ENCODE measurements around the gene SUSD1.
A peak's percentile ranks its signal among the peaks of the same experiment; 100 is the strongest.

SUSD1 gene

GRCh38 chr9:112032743-112033142 lies 142.4 kb downstream of the SUSD1 start:
- Histone ChIP-seq H3K36me3 (ENCODE audit: low read length) (no peaks in the 10 kb centered on the region), H3K4me2 (ENCODE audit: low read depth, low read length, poor library complexity, severe bottlenecking) (peak overlapping the region; percentile 83), H3K9me2 (replicated peaks; ENCODE audit: insufficient read depth, low read length) (no peaks in the 10 kb centered on the region), H3K27ac (ENCODE audit: low read depth, low read length) (peak overlapping the region; percentile 97), H3F3A (ENCODE audit: insufficient read depth) (peaks cover 91% of the 10 kb centered on the region), H4K20me1 (ENCODE audit: low read depth, low read length) (no peaks in the 10 kb centered on the region), H2AFZ (ENCODE audit: low read depth, low read length, severe bottlenecking) (no peak overlapping the region), H3K9me3 (ENCODE audit: insufficient read depth, low read length) (no peaks in the 10 kb centered on the region), H3K79me2 (ENCODE audit: insufficient read depth, low read length) (no peaks in the 10 kb centered on the region), H3K4me3 (ENCODE audit: insufficient read depth, low read length, poor library complexity, severe bottlenecking) (peak overlapping the region; percentile 12), H3K27me3 (ENCODE audit: low read length) (no peaks in the 10 kb centered on the region), H3K9ac (ENCODE audit: low read length) (peak overlapping the region; percentile 50)
- TF ChIP-seq EZH2phosphoT487 (conservative IDR thresholded peaks at IDR 0.05; ENCODE audit: low read length), result no peak
- no peak for TF ChIP-seq CTCF (IDR thresholded peaks at IDR 0.05; ENCODE audit: insufficient read depth, low read length, poor library complexity, severe bottlenecking)

- Histone ChIP-seq H3K9me3 (ENCODE audit: insufficient read depth, low read length) (no peaks in the 10 kb centered on the region), H3K27ac (ENCODE audit: low read depth, low read length) (peak overlapping the region; percentile 97), H2AFZ (ENCODE audit: low read depth, low read length, severe bottlenecking) (peak overlapping the region; percentile 21), H3K4me2 (ENCODE audit: low read depth, low read length, poor library complexity, severe bottlenecking) (peak overlapping the region; percentile 83), H3K27me3 (ENCODE audit: low read length) (no peaks in the 10 kb centered on the region), H4K20me1 (ENCODE audit: low read depth, low read length) (no peaks in the 10 kb centered on the region), H3K36me3 (ENCODE audit: low read length) (no peaks in the 10 kb centered on the region), H3K79me2 (ENCODE audit: insufficient read depth, low read length) (no peaks in the 10 kb centered on the region), H3K9ac (ENCODE audit: low read length) (peak overlapping the region; percentile 50), H3F3A (ENCODE audit: insufficient read depth) (peaks cover 84% of the 10 kb centered on the region), H3K4me3 (ENCODE audit: insufficient read depth, low read length, poor library complexity, severe bottlenecking) (peak overlapping the region; percentile 12), H3K9me2 (replicated peaks; ENCODE audit: insufficient read depth, low read length) (no peaks in the 10 kb centered on the region)
- no peak for TF ChIP-seq EZH2phosphoT487 (conservative IDR thresholded peaks at IDR 0.05; ENCODE audit: low read length)
- TF ChIP-seq CTCF (IDR thresholded peaks at IDR 0.05; ENCODE audit: insufficient read depth, low read length, poor library complexity, severe bottlenecking), result no peak
These were observed 143.1 kb downstream of the SUSD1 start for GRCh38 chr9:112032009-112032408.

- Histone ChIP-seq H3K9me2 (replicated peaks; ENCODE audit: insufficient read depth, low read length) (no peaks in the 10 kb centered on the region), H3K4me2 (ENCODE audit: low read depth, low read length, poor library complexity, severe bottlenecking) (peak overlapping the region; percentile 83), H4K20me1 (ENCODE audit: low read depth, low read length) (no peaks in the 10 kb centered on the region), H2AFZ (ENCODE audit: low read depth, low read length, severe bottlenecking) (peak overlapping the region; percentile 21), H3K4me3 (ENCODE audit: insufficient read depth, low read length, poor library complexity, severe bottlenecking) (no peak overlapping the region), H3K79me2 (ENCODE audit: insufficient read depth, low read length) (no peaks in the 10 kb centered on the region), H3K9ac (ENCODE audit: low read length) (peak overlapping the region; percentile 50), H3F3A (ENCODE audit: insufficient read depth) (peaks cover 78% of the 10 kb centered on the region), H3K9me3 (ENCODE audit: insufficient read depth, low read length) (no peaks in the 10 kb centered on the region), H3K27ac (ENCODE audit: low read depth, low read length) (peak overlapping the region; percentile 97), H3K36me3 (ENCODE audit: low read length) (no peaks in the 10 kb centered on the region), H3K27me3 (ENCODE audit: low read length) (no peaks in the 10 kb centered on the region)
- no peak for TF ChIP-seq CTCF (IDR thresholded peaks at IDR 0.05; ENCODE audit: insufficient read depth, low read length, poor library complexity, severe bottlenecking)
- TF ChIP-seq EZH2phosphoT487 (conservative IDR thresholded peaks at IDR 0.05; ENCODE audit: low read length), result no peak
These were observed 143.7 kb downstream of the SUSD1 start for GRCh38 chr9:112031400-112031799.

Data from SU-DHL-6 (cell line).